Mesenchymal stem cell (in vitro differentiated cells and primary cell): ENCODE results near the gene TAPBP. TPM values are rescaled to one million over a fixed set of nuclear protein-coding genes. Genes with fewer than 3 reads are reported as not detected.
A peak's percentile ranks its signal among the peaks of the same experiment; 100 is the strongest.
"Not testable (repeated sequence)": the region's sequence is repeated elsewhere in the genome, so short reads cannot be mapped to it uniquely, and the experiment has no call there.

Experiments
- DNase-seq: peaks from one replicate; pipeline ENCODE4 v3.0.0-alpha.2; 2013
- H2AFZ ChIP-seq: one replicate; pipeline ENCODE4 v1.6.1; 2013; ENCODE audit warnings: low read depth, mild to moderate bottlenecking, control low read depth, inconsistent platforms, low read length, moderate library complexity
- H2AK5ac ChIP-seq: 2 replicates; pipeline ENCODE4 v1.6.1; 2013; ENCODE audit warnings: low read length, moderate library complexity, mild to moderate bottlenecking, inconsistent platforms; ENCODE audit not compliant: severe bottlenecking
- H2BK120ac ChIP-seq: one replicate; pipeline ENCODE4 v1.6.1; 2013; ENCODE audit warnings: low read depth, mild to moderate bottlenecking, inconsistent platforms, low read length, moderate library complexity
- H2BK12ac ChIP-seq, 2 experiments: one replicate each; pipeline ENCODE4 v1.6.1; 2013; ENCODE audit warnings: inconsistent platforms in 2 of 2, low read length in 2 of 2, mild to moderate bottlenecking in 2 of 2, moderate library complexity in 2 of 2, control low read depth in 1 of 2
- H2BK15ac ChIP-seq: one replicate; pipeline ENCODE4 v1.6.1; 2013; ENCODE audit warnings: mild to moderate bottlenecking, low read depth, inconsistent platforms; ENCODE audit not compliant: poor library complexity, severe bottlenecking
- H2BK5ac ChIP-seq: 2 replicates; pipeline ENCODE4 v1.6.1; 2013; ENCODE audit warnings: low read depth, mild to moderate bottlenecking, low read length, control low read depth, inconsistent platforms; ENCODE audit not compliant: poor library complexity, severe bottlenecking
- H3K14ac ChIP-seq, 2 experiments: one replicate each; pipeline ENCODE4 v1.6.1; 2013; ENCODE audit warnings: inconsistent platforms in 2 of 2, low read length in 2 of 2, control low read depth in 1 of 2, mild to moderate bottlenecking in 1 of 2, moderate library complexity in 1 of 2
- H3K18ac ChIP-seq, 2 experiments: one replicate each; pipeline ENCODE4 v1.6.1; 2013; ENCODE audit warnings: inconsistent platforms in 2 of 2, low read length in 2 of 2, control low read depth in 1 of 2, low read depth in 1 of 2, mild to moderate bottlenecking in 1 of 2
- H3K23ac ChIP-seq, 2 experiments: one replicate each; pipeline ENCODE4 v1.6.1; 2013; ENCODE audit warnings: inconsistent platforms in 2 of 2, low read length in 2 of 2, mild to moderate bottlenecking in 2 of 2, moderate library complexity in 2 of 2, control low read depth in 1 of 2
- H3K27ac ChIP-seq: 2 replicates; pipeline ENCODE4 v1.5.1; 2013; ENCODE audit warnings: mild to moderate bottlenecking, moderate library complexity, low read length, control low read depth, inconsistent platforms; ENCODE audit not compliant: poor library complexity, severe bottlenecking
- H3K27me3 ChIP-seq, 2 experiments: 2 replicates each; pipeline versions ENCODE4 v1.6.1 to v1.7.0; 2013; ENCODE audit warnings: low read length in 2 of 2, mild to moderate bottlenecking in 2 of 2, moderate library complexity in 2 of 2, control low read depth in 1 of 2, inconsistent platforms in 1 of 2; ENCODE audit not compliant: control insufficient read depth in 1 of 2, insufficient read depth in 1 of 2
- H3K36me3 ChIP-seq, 2 experiments: 2 replicates each; pipeline versions ENCODE4 v1.6.1 to v1.7.0; 2013; ENCODE audit warnings: low read length in 2 of 2, control low read depth in 1 of 2, inconsistent platforms in 1 of 2, low read depth in 1 of 2, mild to moderate bottlenecking in 1 of 2; ENCODE audit not compliant: insufficient read depth in 2 of 2, control insufficient read depth in 1 of 2
- H3K4ac ChIP-seq, 2 experiments: one replicate each; pipeline ENCODE4 v1.6.1; 2013; ENCODE audit warnings: inconsistent platforms in 2 of 2, low read length in 2 of 2, mild to moderate bottlenecking in 2 of 2, moderate library complexity in 2 of 2, control low read depth in 1 of 2, low read depth in 1 of 2
- H3K4me1 ChIP-seq: 2 replicates; pipeline ENCODE4 v1.6.1; 2013; ENCODE audit warnings: low read depth, low read length, control low read depth; ENCODE audit not compliant: control insufficient read depth, insufficient read depth
- H3K4me2 ChIP-seq: 2 replicates; pipeline ENCODE4 v1.6.1; 2013; ENCODE audit warnings: low read length, mild to moderate bottlenecking, inconsistent platforms; ENCODE audit not compliant: poor library complexity, severe bottlenecking
- H3K4me3 ChIP-seq, 2 experiments: 2 replicates each; pipeline versions ENCODE4 v1.5.1 to v1.7.0; 2013; ENCODE audit warnings: low read length in 2 of 2, mild to moderate bottlenecking in 2 of 2, control low read depth in 1 of 2, low read depth in 1 of 2; ENCODE audit not compliant: insufficient read depth in 1 of 2
- H3K79me1 ChIP-seq: replicated peaks from 2 replicates; pipeline ENCODE4 v1.6.1; 2013; ENCODE audit warnings: mild to moderate bottlenecking, control low read depth, low read length, inconsistent platforms; ENCODE audit not compliant: poor library complexity, severe bottlenecking
- H3K9ac ChIP-seq: 2 replicates; pipeline ENCODE4 v1.7.0; 2013; ENCODE audit warnings: mild to moderate bottlenecking, low read length, moderate library complexity
- H3K9me3 ChIP-seq: 2 replicates; pipeline ENCODE4 v1.7.0; 2013; ENCODE audit warnings: mild to moderate bottlenecking, low read length; ENCODE audit not compliant: control insufficient read depth
- H4K8ac ChIP-seq: one replicate; pipeline ENCODE4 v1.6.1; 2013; ENCODE audit warnings: inconsistent platforms, mild to moderate bottlenecking, low read length, moderate library complexity
- H4K91ac ChIP-seq: one replicate; pipeline ENCODE4 v1.6.1; 2013; ENCODE audit warnings: mild to moderate bottlenecking, low read length, inconsistent platforms
- WGBS: methylation state at CpG from one replicate; pipeline ENCODE4 v1.1.7; 2013; ENCODE audit warnings: mixed read lengths; 5-methylcytosine and 5-hydroxymethylcytosine counted together
- polyA plus RNA-seq, 2 experiments: library from polyadenylated mRNA; stranded (reverse); fragments of 200-250 nt; gene quantifications; one replicate each; pipeline ENCODE4 v1.2.3, GENCODE V29; 2013

The TAPBP gene
- 180 TPM for polyA plus RNA-seq (2013, experiment 1 of 2)
- polyA plus RNA-seq (2013, experiment 2 of 2): 172 TPM

DNA sequence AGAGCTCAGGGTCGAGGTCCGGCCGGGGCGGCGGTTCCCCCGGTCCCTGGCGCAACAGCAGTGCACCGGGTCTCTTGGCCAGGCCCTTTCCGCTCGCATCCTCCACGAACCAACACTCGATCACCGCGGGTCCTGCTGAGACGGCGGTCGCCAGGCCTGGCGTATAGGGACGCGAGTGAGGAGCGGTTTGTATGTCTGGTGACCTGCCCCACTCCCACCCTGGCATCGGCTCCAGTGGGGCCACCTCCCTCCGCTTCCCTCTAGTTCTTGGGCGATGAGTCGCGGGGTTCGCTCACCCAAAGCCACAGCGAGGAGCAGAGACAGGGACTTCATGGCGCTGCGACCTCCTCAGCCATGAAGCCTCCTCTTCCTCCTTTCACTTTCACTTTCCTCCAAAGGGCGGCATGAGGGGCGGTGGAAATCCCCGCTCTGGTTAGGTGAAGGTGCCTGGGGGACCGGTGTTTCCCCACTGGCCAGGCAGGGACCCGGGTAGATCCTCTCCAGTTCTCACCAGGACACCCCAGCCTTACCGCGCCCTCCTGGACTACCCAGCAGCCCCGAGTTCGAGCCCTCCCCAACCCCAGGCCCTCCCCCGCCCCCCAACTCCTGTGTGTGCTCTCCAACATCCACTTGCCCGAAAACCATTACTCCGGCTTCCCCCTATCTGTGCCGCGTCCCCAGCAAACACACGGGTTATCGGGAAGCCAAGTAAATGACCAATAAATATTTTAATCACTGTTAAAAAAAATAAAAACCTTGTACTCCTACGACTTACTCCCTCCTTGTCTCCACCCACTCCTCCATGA, at the start of gene TAPBP:
Gene TAPBP, minus strand, starts transcription at position 370 of the 806 bp plus-strand sequence. Its CDS starts 37 bp downstream, at position 333.
- Histone ChIP-seq H3K9me3 (no peaks in the 10 kb centered on the region), H2BK15ac (peak within 1 kb of the TSS; percentile 96)
- under 1% methylated on average over 36 of the region's 47 CpGs for WGBS

DNA sequence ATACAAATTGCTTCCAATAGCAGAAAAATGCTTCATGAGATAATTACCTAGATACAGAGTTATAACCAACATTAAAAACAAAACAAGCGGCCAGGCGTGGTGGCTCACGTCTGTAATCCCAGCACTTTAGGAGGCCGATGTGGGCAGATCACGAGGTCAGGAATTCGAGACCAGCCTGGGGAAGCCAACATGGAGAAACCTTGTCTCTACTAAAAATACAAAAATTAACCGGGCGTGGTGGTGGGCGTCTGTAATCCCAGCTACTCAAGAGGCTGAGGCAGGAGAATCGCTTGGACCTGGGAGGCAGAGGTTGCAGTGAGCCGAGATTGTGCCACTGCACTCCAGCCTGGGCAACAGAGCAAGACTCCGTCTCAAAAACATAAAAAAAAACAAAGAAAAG, 49.6 kb upstream of the TAPBP start:
- not testable (repeated sequence) for H3K79me1 ChIP-seq, H4K91ac ChIP-seq, H2BK15ac ChIP-seq, H2BK5ac ChIP-seq, DNase-seq, H3K9ac ChIP-seq, H3K4me1 ChIP-seq, H2BK120ac ChIP-seq, H3K36me3 ChIP-seq, H3K4me3 ChIP-seq, H3K4ac ChIP-seq, H3K27ac ChIP-seq, H3K9me3 ChIP-seq, H2BK12ac ChIP-seq, H3K23ac ChIP-seq, H3K14ac ChIP-seq, H2AFZ ChIP-seq, H3K18ac ChIP-seq, H2AK5ac ChIP-seq, H4K8ac ChIP-seq, H3K4me2 ChIP-seq
- peaks cover 0 to 23% of the 10 kb centered on the region in 2 experiments for H3K27me3 ChIP-seq
- 97% methylated on average over 9 of the region's 12 CpGs for WGBS

More for the DNA sequence above, at the start of gene TAPBP:
- Histone ChIP-seq H3K14ac (peak within 1 kb of the TSS in 1 of 2 experiments; percentile 99), H3K4me2 (peak within 1 kb of the TSS; percentile 98), H3K9ac (peak within 1 kb of the TSS; percentile 100), H2BK5ac (peak within 1 kb of the TSS; percentile 45), H3K18ac (peak within 1 kb of the TSS; percentile 52 to 96), H4K91ac (peak within 1 kb of the TSS; percentile 87), H2AFZ (peak within 1 kb of the TSS; percentile 60), H2AK5ac (peak within 1 kb of the TSS; percentile 7), H3K4me3 (peak within 1 kb of the TSS; percentile 72 to 100), H4K8ac (peak within 1 kb of the TSS; percentile 95), H2BK120ac (peak within 1 kb of the TSS; percentile 84), H3K27me3 (no peaks in the 10 kb centered on the region), H3K4me1 (peaks cover 31% of the 10 kb centered on the region), H3K27ac (peak within 1 kb of the TSS; percentile 84), H3K36me3 (peaks cover 27 to 31% of the 10 kb centered on the region in 2 experiments), H2BK12ac (peak within 1 kb of the TSS in 1 of 2 experiments; percentile 76), H3K79me1 (peaks cover 16% of the 10 kb centered on the region), H3K23ac (peak within 1 kb of the TSS in 1 of 2 experiments; percentile 98), H3K4ac (peak within 1 kb of the TSS; percentile 54 to 99)
- DNase-seq: peak; percentile 95

DNA sequence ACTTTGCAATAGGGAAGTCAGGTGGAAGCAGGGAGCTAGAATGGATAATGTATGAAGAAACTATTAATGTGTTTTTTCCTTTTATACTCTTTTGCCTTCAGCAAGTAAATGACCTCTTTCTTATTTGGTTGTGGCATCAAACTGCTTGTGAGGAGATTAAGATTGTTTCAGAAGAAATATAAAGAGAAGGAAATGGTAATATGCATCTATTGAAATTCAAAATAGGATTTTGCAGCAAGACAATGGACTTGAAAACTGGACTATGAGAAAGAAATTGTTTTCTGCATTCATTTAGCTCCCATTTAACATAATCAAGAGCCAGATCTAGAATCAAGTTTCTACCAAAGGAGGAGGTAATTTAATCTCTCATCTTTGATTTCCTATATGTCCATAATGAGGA, 45.5 kb upstream of the TAPBP start:
- Histone ChIP-seq H3K4me2 (no peak overlapping the region), H3K27me3 (peaks cover 0 to 42% of the 10 kb centered on the region in 2 experiments), H2AK5ac (no peak overlapping the region), H3K27ac (no peak overlapping the region), H3K36me3 (no peaks in the 10 kb centered on the region), H2BK120ac (no peak overlapping the region), H3K79me1 (no peaks in the 10 kb centered on the region), H2BK5ac (no peak overlapping the region), H3K4me1 (peaks cover 7% of the 10 kb centered on the region), H2AFZ (no peak overlapping the region), H4K91ac (no peak overlapping the region), H2BK12ac (no peak overlapping the region), H3K9me3 (no peaks in the 10 kb centered on the region), H3K4me3 (no peak overlapping the region), H3K23ac (no peak overlapping the region), H4K8ac (no peak overlapping the region), H3K9ac (no peak overlapping the region), H3K18ac (no peak overlapping the region), H3K14ac (no peak overlapping the region), H3K4ac (no peak overlapping the region), H2BK15ac (no peak overlapping the region)
- DNase-seq: no peak

DNA sequence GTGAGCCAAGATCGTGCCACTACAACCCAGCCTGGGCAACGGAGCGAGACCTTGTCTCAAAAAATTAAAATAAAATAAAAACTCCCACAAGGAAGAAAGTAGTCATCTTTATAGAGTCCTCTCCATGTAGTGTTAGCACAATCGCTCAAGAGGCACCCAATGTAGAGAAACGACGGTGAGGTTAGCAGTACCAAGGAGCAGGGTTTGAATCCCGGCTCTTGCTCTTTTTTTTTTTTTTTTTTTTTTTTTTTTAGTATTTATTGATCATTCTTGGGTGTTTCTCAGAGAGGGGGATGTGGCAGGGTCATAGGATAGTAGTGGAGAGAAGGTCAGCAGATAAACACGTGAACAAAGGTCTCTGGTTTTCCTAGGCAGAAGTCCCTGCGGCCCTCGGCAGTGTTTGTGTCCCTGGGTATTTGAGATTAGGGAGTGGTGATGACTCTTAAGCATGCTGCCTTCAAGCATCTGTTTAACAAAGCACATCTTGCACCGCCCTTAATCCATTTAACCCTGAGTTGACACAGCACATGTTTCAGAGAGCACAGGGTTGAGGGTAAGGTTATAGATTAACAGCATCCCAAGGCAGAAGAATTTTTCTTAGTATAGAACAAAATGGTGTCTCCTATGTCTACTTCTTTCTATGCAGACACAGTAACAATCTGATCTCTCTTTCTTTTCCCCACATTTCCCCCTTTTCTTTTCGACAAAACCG, 43.4 kb upstream of the TAPBP start:
- H3K9ac ChIP-seq, H3K23ac ChIP-seq, H3K4me3 ChIP-seq, H3K4ac ChIP-seq, H4K8ac ChIP-seq, H2AK5ac ChIP-seq, H2BK12ac ChIP-seq, H3K4me2 ChIP-seq, DNase-seq, H3K9me3 ChIP-seq, H3K18ac ChIP-seq, H3K36me3 ChIP-seq, H2BK120ac ChIP-seq, H3K79me1 ChIP-seq, H2BK5ac ChIP-seq, H2AFZ ChIP-seq, H4K91ac ChIP-seq, H3K14ac ChIP-seq, H3K27ac ChIP-seq, H3K4me1 ChIP-seq, H2BK15ac ChIP-seq: not testable (repeated sequence)
- 84% methylated on average over 6 of the region's 13 CpGs for WGBS
- peaks cover 0 to 45% of the 10 kb centered on the region in 2 experiments for H3K27me3 ChIP-seq
